ENCODE results near the gene CEP85L.

DNA sequence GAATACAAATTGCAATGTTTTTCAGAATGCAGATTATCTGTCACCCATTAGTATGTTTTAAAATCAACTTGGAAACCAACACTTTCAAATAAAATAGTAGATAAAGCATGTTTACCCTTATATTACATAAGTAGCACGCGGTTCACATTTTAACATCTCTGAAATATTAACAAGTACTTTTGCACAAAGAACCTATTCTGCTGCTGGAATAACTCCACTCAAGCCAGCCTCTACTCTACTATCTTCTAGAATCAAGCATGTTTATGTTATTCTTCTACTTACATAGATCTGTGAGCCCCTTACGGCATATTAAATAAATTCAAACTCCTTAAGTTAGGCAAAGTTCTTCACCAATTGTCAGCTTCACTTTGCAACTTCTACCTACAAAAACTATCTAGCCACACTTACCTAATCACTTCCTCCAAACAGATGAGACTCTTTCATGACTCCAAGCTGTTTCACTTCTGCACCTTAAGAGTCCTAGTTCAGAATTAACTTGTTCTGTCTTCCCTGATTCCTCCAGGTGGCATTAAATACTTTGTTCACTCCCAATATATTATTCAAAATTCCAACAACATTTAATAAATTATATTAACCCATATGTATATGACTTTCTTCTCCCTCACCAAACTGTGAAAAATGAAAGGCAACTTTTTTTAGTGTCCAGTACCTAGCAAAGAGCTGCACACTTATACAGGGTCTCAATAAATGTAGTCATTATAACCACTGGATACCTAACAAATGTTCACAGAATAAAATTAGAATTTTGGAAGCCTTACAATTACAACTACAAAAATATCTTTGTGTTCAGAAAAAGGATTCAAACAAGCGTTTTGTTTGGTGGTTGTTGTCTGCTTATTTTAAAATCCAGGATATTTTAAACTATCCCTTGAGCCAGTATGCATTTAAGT lies 12.1 kb downstream of the CEP85L start:
- TF ChIP-seq, protein P1, sequence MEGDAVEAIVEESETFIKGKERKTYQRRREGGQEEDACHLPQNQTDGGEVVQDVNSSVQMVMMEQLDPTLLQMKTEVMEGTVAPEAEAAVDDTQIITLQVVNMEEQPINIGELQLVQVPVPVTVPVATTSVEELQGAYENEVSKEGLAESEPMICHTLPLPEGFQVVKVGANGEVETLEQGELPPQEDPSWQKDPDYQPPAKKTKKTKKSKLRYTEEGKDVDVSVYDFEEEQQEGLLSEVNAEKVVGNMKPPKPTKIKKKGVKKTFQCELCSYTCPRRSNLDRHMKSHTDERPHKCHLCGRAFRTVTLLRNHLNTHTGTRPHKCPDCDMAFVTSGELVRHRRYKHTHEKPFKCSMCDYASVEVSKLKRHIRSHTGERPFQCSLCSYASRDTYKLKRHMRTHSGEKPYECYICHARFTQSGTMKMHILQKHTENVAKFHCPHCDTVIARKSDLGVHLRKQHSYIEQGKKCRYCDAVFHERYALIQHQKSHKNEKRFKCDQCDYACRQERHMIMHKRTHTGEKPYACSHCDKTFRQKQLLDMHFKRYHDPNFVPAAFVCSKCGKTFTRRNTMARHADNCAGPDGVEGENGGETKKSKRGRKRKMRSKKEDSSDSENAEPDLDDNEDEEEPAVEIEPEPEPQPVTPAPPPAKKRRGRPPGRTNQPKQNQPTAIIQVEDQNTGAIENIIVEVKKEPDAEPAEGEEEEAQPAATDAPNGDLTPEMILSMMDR (IDR thresholded peaks at IDR 0.05; ENCODE audit: borderline replicate concordance, extremely low read depth, low read length, poor library complexity, severe bottlenecking) = no peak
- no peak for TF ChIP-seq EZH2 (IDR thresholded peaks at IDR 0.05; ENCODE audit: borderline replicate concordance, low read depth, low read length, severe bottlenecking)
